Stomach (tissue), 9 donors: ENCODE measurements around the gene YPEL4. TPM values are rescaled to one million over a fixed set of nuclear protein-coding genes. Genes with fewer than 3 reads are reported as not detected.

Experiments used
- DNase-seq, 2 donors: peaks; one replicate each; pipeline versions ENCODE4 v3.0.0 to v3.0.0-alpha.2; 2013 to 2019
- H3K27ac ChIP-seq, 5 donors: fragments of 200-600 bp in 4 of 5; sonication (generic) in 4 of 5; one replicate each; pipeline ENCODE4 v1.5.1; 2013 to 2019; ENCODE audit warnings: mild to moderate bottlenecking in 1 of 5, moderate library complexity in 1 of 5
- H3K27me3 ChIP-seq, 3 donors: fragments of 200-600 bp; sonication (generic); one replicate each; pipeline ENCODE4 v1.5.1; 2017 to 2019; ENCODE audit warnings: mixed run types in 1 of 3
- H3K36me3 ChIP-seq, 4 donors: fragments of 200-600 bp; sonication (generic); 1 replicate in 3 of 4; 2 replicates in 1 of 4; pipeline ENCODE4 v1.5.1; 2016 to 2019
- H3K4me1 ChIP-seq, 4 donors: fragments of 200-600 bp; sonication (generic); one replicate each; pipeline ENCODE4 v1.5.1; 2016 to 2019
- H3K4me3 ChIP-seq, 4 donors: fragments of 200-600 bp; sonication (generic) in 3 of 4; one replicate each; pipeline ENCODE4 v1.5.1; 2016 to 2019; ENCODE audit warnings: mild to moderate bottlenecking in 1 of 4
- H3K9me3 ChIP-seq, 4 donors: fragments of 200-600 bp; sonication (generic); one replicate each; pipeline ENCODE4 v1.5.1; 2016 to 2019
- CTCF ChIP-seq, 7 experiments: fragments of 450-650 bp in 4 of 7; fragments of 200-600 bp in 3 of 7; sonication (generic) in 3 of 7; IDR thresholded peaks; one replicate each; pipeline ENCODE4 v1.5.1; 2016 to 2019; ENCODE audit warnings: antibody characterized with exemption in 7 of 7, control low read depth in 2 of 7, mild to moderate bottlenecking in 1 of 7
- EP300 ChIP-seq: sonication (generic); formaldehyde crosslinking; IDR thresholded peaks from one replicate; pipeline ENCODE4 v1.6.1; 2017; ENCODE audit warnings: antibody characterized with exemption
- POLR2A ChIP-seq, 4 donors: fragments of 450-650 bp; IDR thresholded peaks; one replicate each; pipeline ENCODE4 v1.6.1; 2016; ENCODE audit warnings: antibody characterized with exemption in 4 of 4, control low read depth in 2 of 4, mild to moderate bottlenecking in 1 of 4, moderate library complexity in 1 of 4
- POLR2AphosphoS5 ChIP-seq, 3 donors: sonication (generic); formaldehyde crosslinking; IDR thresholded peaks; one replicate each; pipeline ENCODE4 v1.6.1; 2016; ENCODE audit warnings: antibody characterized with exemption in 3 of 3
- WGBS, 5 donors: extraction: QIAGEN DNeasy Blood & Tissue Kit in 3 of 5; methylation state at CpG; one replicate each; pipeline versions ENCODE4 v1.1.5 to v1.1.7; 2013 to 2018; 5-methylcytosine and 5-hydroxymethylcytosine counted together
- intact Hi-C: fragments of 100-400 bp; cut with DNase I; formaldehyde crosslinking; loops from one replicate; pipeline ENCODE4 v1.15.1; 2023; ENCODE audit warnings: low total_unique reads
- polyA plus RNA-seq, 3 donors: library from polyadenylated mRNA; stranded (reverse); fragments of 200-250 nt; gene quantifications; one replicate each; pipeline ENCODE4 v1.2.3, GENCODE V29; 2013
- total RNA-seq, 5 donors: library from RNA; depleted of rRNA; stranded (reverse); fragments of >200 nt; gene quantifications; one replicate each; pipeline versions ENCODE4 v1.1.0 to v1.2.3, GENCODE V29; 2014 to 2016
- donor health status: healthy with polysubstance abuse.
- donor health status: Bipolar disorder and iron deficiency.
- donor health status: healthy.

Gene YPEL4
- total and polyA plus RNA-seq, 8 donors: 0.29 to 3.2 (median 0.68) TPM; not detected in 3

- peak in 1 of 2 donors; percentile 60 for DNase-seq
- Histone ChIP-seq H3K36me3 (no peaks in the 10 kb centered on the region), H3K4me3 (peak overlapping the region; percentile 34 to 46 (median 38)), H3K9me3 (no peaks in the 10 kb centered on the region), H3K27ac (peak overlapping the region in 3 of 5 donors; percentile 17 to 26 (median 19)), H3K4me1 (peaks cover 22 to 74% (median 59%) of the 10 kb centered on the region in 4 donors), H3K27me3 (peaks cover 12 to 90% (median 47%) of the 10 kb centered on the region in 3 donors)
- 3 to 7% (median 4%) methylated on average over 23 of the region's 23 CpGs for WGBS, 5 donors
- intact Hi-C loops: loop anchor here (10.0 kb wide), 1 partner anchor 304 kb away; no protein-coding TSS in a partner anchor
- TF ChIP-seq POLR2AphosphoS5 (IDR thresholded peaks at IDR 0.05): no peak
- TF ChIP-seq POLR2A (IDR thresholded peaks at IDR 0.05): no peak
- no peak for TF ChIP-seq CTCF (IDR thresholded peaks at IDR 0.05)
- TF ChIP-seq EP300: no peak
Measured at GRCh38 chr11:57648801-57649735, 644 bp downstream of the YPEL4 start.

- TF ChIP-seq CTCF (IDR thresholded peaks at IDR 0.05) (no peak), EP300 (no peak), POLR2A (IDR thresholded peaks at IDR 0.05) (no peak), POLR2AphosphoS5 (IDR thresholded peaks at IDR 0.05) (no peak)
- peak in 1 of 2 donors; percentile 65 for DNase-seq
- H3K4me3 ChIP-seq: peak overlapping the region in 2 of 4 donors; percentile 40 to 46
- WGBS, 5 donors: 5 to 10% (median 7%) methylated on average over 13 of the region's 13 CpGs
- H3K9me3 ChIP-seq: no peaks in the 10 kb centered on the region
- H3K4me1 ChIP-seq: peaks cover 23 to 78% (median 59%) of the 10 kb centered on the region in 4 donors
- no peak overlapping the region for H3K27ac ChIP-seq
- H3K36me3 ChIP-seq: no peaks in the 10 kb centered on the region
- peaks cover 12 to 82% (median 47%) of the 10 kb centered on the region in 3 donors for H3K27me3 ChIP-seq
- intact Hi-C loops: loop anchor here (10.0 kb wide), 1 partner anchor 303 kb away; no protein-coding TSS in a partner anchor
Measured at GRCh38 chr11:57647960-57648800, 1.5 kb downstream of the YPEL4 start.

- intact Hi-C loops: loop anchor here (10.0 kb wide), 1 partner anchor 303 kb away; no protein-coding TSS in a partner anchor
- WGBS, 5 donors: 6 to 11% (median 7%) methylated on average over 9 to 10 of the region's 10 CpGs
- Histone ChIP-seq H3K4me3 (no peak overlapping the region), H3K27ac (no peak overlapping the region), H3K9me3 (no peaks in the 10 kb centered on the region), H3K27me3 (peaks cover 12 to 76% (median 47%) of the 10 kb centered on the region in 3 donors), H3K4me1 (peaks cover 23 to 73% (median 57%) of the 10 kb centered on the region in 4 donors), H3K36me3 (no peaks in the 10 kb centered on the region)
- TF ChIP-seq POLR2A (IDR thresholded peaks at IDR 0.05) (no peak), EP300 (no peak), CTCF (IDR thresholded peaks at IDR 0.05) (no peak), POLR2AphosphoS5 (IDR thresholded peaks at IDR 0.05) (no peak)
- peak in 1 of 2 donors; percentile 40 for DNase-seq
Measured at GRCh38 chr11:57647372-57647771, 2.3 kb downstream of the YPEL4 start.
